ENCODE measurements around the gene RETSAT. TPM values are rescaled to one million over a fixed set of nuclear protein-coding genes. Genes with fewer than 3 reads are reported as not detected.

The RETSAT gene
- total and polyA plus RNA-seq, 2 of the 4 experiments (the other 2 are of a cell fraction): 25.6 to 32.3 TPM

GRCh38 chr2:85309699-85310321, 44.5 kb downstream of the RETSAT start:
- intact Hi-C loops (cut with micrococcal nuclease) (no loop called here), in situ Hi-C loops (cut with MboI; ENCODE audit: low sequenced_read_pairs) (no loop called here), dilution Hi-C loops (cut with HindIII; ENCODE audit: low sequenced_read_pairs, unreplicated experiment) (no loop called here)
- Histone ChIP-seq H3K27me3 (ENCODE audit: control insufficient read depth, insufficient read depth, low read length) (no peaks in the 10 kb centered on the region), H3K4me1 (ENCODE audit: control insufficient read depth, insufficient read depth, low read length) (peaks cover 25% of the 10 kb centered on the region), H2BK120ac (ENCODE audit: low read depth, low read length) (peak overlapping the region; percentile 0; the same call in 1 of the 2 replicates), H2BK20ac (ENCODE audit: low read depth, low read length) (no peak overlapping the region), H4K91ac (ENCODE audit: insufficient read depth, low read depth, low read length) (0 out of 2 replicates have a peak overlapping the region, but pooled peaks have one; percentile 8), H2AK5ac (ENCODE audit: low read depth, low read length) (peak overlapping the region; percentile 69), H3K9me1 (ENCODE audit: insufficient read depth, low read length) (peaks cover 21% of the 10 kb centered on the region), H3K14ac (replicated peaks; ENCODE audit: low read depth, low read length) (0 out of 2 replicates have a peak overlapping the region, but pooled peaks have one; percentile 0), H3K9ac (ENCODE audit: low read depth, low read length) (no peak overlapping the region), H3K27ac (ENCODE audit: insufficient read depth, low read length) (peak overlapping the region; percentile 63), H3K56ac (ENCODE audit: extremely low read depth, insufficient read depth, low read length) (no peak overlapping the region), H3K4me2 (ENCODE audit: low read depth, low read length) (no peak overlapping the region), H2AK9ac (replicated peaks; ENCODE audit: low read depth, low read length, poor library complexity) (no peak overlapping the region), H2AFZ (replicated peaks; ENCODE audit: low read length, poor library complexity) (no peak overlapping the region), H3K18ac (ENCODE audit: low read depth, low read length) (peak overlapping the region; percentile 45), H4K20me1 (ENCODE audit: insufficient read depth, low read length) (peaks cover 16% of the 10 kb centered on the region; the same call in 1 of the 2 replicates), H3K9me3 (ENCODE audit: control insufficient read depth, insufficient read depth, low read length) (no peaks in the 10 kb centered on the region), H3K36me3 (ENCODE audit: control insufficient read depth, insufficient read depth, low read length) (peaks cover 41% of the 10 kb centered on the region), H2BK5ac (ENCODE audit: low read depth, low read length, poor library complexity, severe bottlenecking) (peak overlapping the region; percentile 61), H3K4me3 (ENCODE audit: insufficient read depth, low read depth, low read length) (no peak overlapping the region), H3K23ac (ENCODE audit: low read depth, low read length) (no peak overlapping the region), H2BK15ac (ENCODE audit: low read depth, low read length) (no peak overlapping the region), H3K4ac (ENCODE audit: low read depth, low read length) (peak overlapping the region; percentile 6; the same call in 1 of the 2 replicates), H4K5ac (ENCODE audit: low read depth, low read length) (peak overlapping the region; percentile 72), H3K79me1 (ENCODE audit: low read depth in 1 of 2, low read length in 2 of 2) (peaks cover 6 to 42% of the 10 kb centered on the region in 2 experiments; a peak in 2 of 4 replicates), H4K8ac (ENCODE audit: low read depth in 2 of 2, low read length in 2 of 2) (peak overlapping the region in 1 of 2 experiments; percentile 3; a peak in 1 of 4 replicates)
- ChIA-PET CTCF (interaction anchor here (0.6 to 1.5 kb wide), 3 partner anchors 9 to 303 kb away, joined by 3 to 6 read pairs (median 6); partner anchors contain the start of gene TCF7L1), POLR2A (ENCODE audit: unreplicated experiment) (interaction anchor here (0.6 kb wide), 1 partner anchor 328 kb away, joined by 3 read pairs; no protein-coding TSS in a partner anchor)
- no peak for TF ChIP-seq SMC3 (IDR thresholded peaks at IDR 0.05; ENCODE audit: low read depth, low read length)
- TF ChIP-seq, protein P1, sequence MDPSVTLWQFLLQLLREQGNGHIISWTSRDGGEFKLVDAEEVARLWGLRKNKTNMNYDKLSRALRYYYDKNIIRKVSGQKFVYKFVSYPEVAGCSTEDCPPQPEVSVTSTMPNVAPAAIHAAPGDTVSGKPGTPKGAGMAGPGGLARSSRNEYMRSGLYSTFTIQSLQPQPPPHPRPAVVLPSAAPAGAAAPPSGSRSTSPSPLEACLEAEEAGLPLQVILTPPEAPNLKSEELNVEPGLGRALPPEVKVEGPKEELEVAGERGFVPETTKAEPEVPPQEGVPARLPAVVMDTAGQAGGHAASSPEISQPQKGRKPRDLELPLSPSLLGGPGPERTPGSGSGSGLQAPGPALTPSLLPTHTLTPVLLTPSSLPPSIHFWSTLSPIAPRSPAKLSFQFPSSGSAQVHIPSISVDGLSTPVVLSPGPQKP (IDR thresholded peaks at IDR 0.05; ENCODE audit: borderline replicate concordance, low read depth, low read length): no peak
- TF ChIP-seq FOS (IDR thresholded peaks at IDR 0.05; ENCODE audit: low read depth, low read length): no peak
- no peak for TF ChIP-seq RFX5 (IDR thresholded peaks at IDR 0.05; ENCODE audit: low read depth, low read length)
- TF ChIP-seq MXI1 (IDR thresholded peaks at IDR 0.05; ENCODE audit: borderline replicate concordance, low read depth, low read length): no peak
- TF ChIP-seq RCOR1 (IDR thresholded peaks at IDR 0.05; ENCODE audit: insufficient replicate concordance, low read length): no peak
- no peak for TF ChIP-seq BHLHE40 (IDR thresholded peaks at IDR 0.05; ENCODE audit: low read depth, low read length)
- no peak for TF ChIP-seq MAFK (IDR thresholded peaks at IDR 0.05; ENCODE audit: low read depth, low read length)
- no peak for TF ChIP-seq NFE2L2 (IDR thresholded peaks at IDR 0.05; ENCODE audit: low read depth, low read length)
- no peak for TF ChIP-seq CEBPB (IDR thresholded peaks at IDR 0.05; ENCODE audit: low read depth, low read length)
- TF ChIP-seq RAD21 (IDR thresholded peaks at IDR 0.05; ENCODE audit: low read length): no peak
- TF ChIP-seq POLR2A (IDR thresholded peaks at IDR 0.05; ENCODE audit: low read depth, low read length): no peak
- no peak for TF ChIP-seq MAZ (IDR thresholded peaks at IDR 0.05; ENCODE audit: borderline replicate concordance, low read depth, low read length)
- ATAC-seq (ENCODE audit: low read depth): no peak
- DNase-seq: no peak
- no TSS peak for BruUV-seq (replicated peaks)
- WGBS, 2 experiments (ENCODE audit: extremely low coverage in 2 of 2, insufficient read length in 1 of 2): 87% methylated on average over 8 of the region's 19 CpGs; no CpG with 5 or more reads in 1 of the 2 experiments

All from IMR-90 (cell line).